Osteoblast (primary cell): ENCODE results near the gene SLC12A7. TPM values are rescaled to one million over a fixed set of nuclear protein-coding genes. Genes with fewer than 3 reads are reported as not detected.

Source experiments
- DNase-seq: peaks from one replicate; pipeline ENCODE4 v3.0.0; 2011; ENCODE audit warnings: low spot score, mixed read lengths; ENCODE audit not compliant: insufficient read length; ENCODE audit errors: missing footprints
- H2AFZ ChIP-seq: 2 replicates; pipeline ENCODE4 v1.6.0; 2011; ENCODE audit warnings: mild to moderate bottlenecking, low read length
- H3K27ac ChIP-seq: 2 replicates; pipeline ENCODE4 v1.5.1; 2011; ENCODE audit warnings: mild to moderate bottlenecking, low read depth, low read length, moderate library complexity
- H3K27me3 ChIP-seq: 2 replicates; pipeline ENCODE4 v1.6.0; 2012; ENCODE audit warnings: mild to moderate bottlenecking, control low read depth, inconsistent platforms, low read length, moderate library complexity; ENCODE audit not compliant: insufficient read depth
- H3K36me3 ChIP-seq: 2 replicates; pipeline ENCODE4 v1.5.1; 2011; ENCODE audit warnings: mild to moderate bottlenecking, low read length, control low read depth, moderate library complexity; ENCODE audit not compliant: insufficient read depth
- H3K4me1 ChIP-seq: 2 replicates; pipeline ENCODE4 v1.5.1; 2011; ENCODE audit warnings: mild to moderate bottlenecking, low read length, control low read depth, moderate library complexity; ENCODE audit not compliant: insufficient read depth
- H3K4me2 ChIP-seq: 2 replicates; pipeline ENCODE4 v1.6.0; 2011; ENCODE audit warnings: mild to moderate bottlenecking, low read length; ENCODE audit not compliant: insufficient read depth
- H3K4me3 ChIP-seq: fragments of 200-600 bp; sonication (generic); 3 replicates; pipeline ENCODE4 v1.5.1; 2012; ENCODE audit warnings: mild to moderate bottlenecking, low read length, inconsistent platforms; ENCODE audit not compliant: insufficient read depth
- H3K79me2 ChIP-seq: 2 replicates; pipeline ENCODE4 v1.6.0; 2012; ENCODE audit warnings: mild to moderate bottlenecking, low read length, control low read depth, inconsistent platforms; ENCODE audit not compliant: insufficient read depth
- H3K9me3 ChIP-seq: 2 replicates; pipeline ENCODE4 v1.5.1; 2011; ENCODE audit warnings: low read depth, low read length, control low read depth
- H4K20me1 ChIP-seq: 2 replicates; pipeline ENCODE4 v1.6.0; 2012; ENCODE audit warnings: mild to moderate bottlenecking, low read length, control low read depth; ENCODE audit not compliant: insufficient read depth
- total RNA-seq: library from RNA; depleted of rRNA; stranded (reverse); fragments of >200 nt; gene quantifications from 2 replicates; pipeline ENCODE4 v1.2.3, GENCODE V29; 2012
- TF ChIP-seq, protein P1 (sequence below): IDR thresholded peaks from 2 replicates; pipeline ENCODE4 v1.5.1; 2011; ENCODE audit warnings: mild to moderate bottlenecking, low read depth, low read length, moderate library complexity; ENCODE audit errors: extremely low read depth

The SLC12A7 gene
- total RNA-seq, 1 donor: 6.9 TPM

DNA sequence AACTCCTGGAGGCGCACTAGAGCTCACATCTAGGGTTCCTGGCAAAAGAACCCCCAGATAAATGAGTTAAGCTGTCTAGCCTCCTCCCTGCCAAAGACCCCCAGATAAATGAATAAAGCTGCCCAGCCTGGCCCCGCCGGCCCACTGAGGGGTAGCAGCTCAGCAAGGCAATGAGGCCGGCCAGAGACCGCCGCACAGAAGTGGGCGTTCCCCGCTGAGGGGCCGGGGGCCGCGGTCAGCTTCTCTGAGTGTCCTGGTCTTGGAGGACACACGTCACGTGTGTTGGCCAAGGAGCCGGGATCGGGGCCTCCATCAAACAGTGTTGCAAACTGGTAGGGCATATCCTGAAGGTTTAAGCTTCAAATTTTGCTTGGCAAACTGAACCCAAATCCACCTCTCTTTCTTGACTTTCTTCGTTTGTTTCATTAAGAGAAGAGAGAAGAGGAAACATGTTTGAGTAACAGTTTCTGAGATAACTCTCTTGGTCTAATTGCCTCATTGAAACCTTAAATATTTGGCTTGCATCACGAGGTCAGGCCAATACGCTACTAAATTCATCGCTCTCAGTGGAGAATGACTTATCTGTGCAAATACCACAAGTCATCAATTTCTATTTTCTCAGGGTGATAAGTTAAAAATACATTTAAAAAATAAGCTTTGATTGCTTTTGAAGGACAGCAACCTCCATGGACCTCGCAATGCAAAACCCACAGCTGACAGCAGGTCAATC lies 11.7 kb upstream of the SLC12A7 start:
- Histone ChIP-seq H3K27ac (no peak overlapping the region), H3K36me3 (no peaks in the 10 kb centered on the region), H3K4me1 (no peaks in the 10 kb centered on the region), H3K79me2 (no peaks in the 10 kb centered on the region), H4K20me1 (no peaks in the 10 kb centered on the region), H3K4me3 (no peak overlapping the region), H3K9me3 (no peaks in the 10 kb centered on the region), H3K4me2 (no peak overlapping the region), H3K27me3 (peaks cover 30% of the 10 kb centered on the region), H2AFZ (no peak overlapping the region)
- TF ChIP-seq, protein P1, sequence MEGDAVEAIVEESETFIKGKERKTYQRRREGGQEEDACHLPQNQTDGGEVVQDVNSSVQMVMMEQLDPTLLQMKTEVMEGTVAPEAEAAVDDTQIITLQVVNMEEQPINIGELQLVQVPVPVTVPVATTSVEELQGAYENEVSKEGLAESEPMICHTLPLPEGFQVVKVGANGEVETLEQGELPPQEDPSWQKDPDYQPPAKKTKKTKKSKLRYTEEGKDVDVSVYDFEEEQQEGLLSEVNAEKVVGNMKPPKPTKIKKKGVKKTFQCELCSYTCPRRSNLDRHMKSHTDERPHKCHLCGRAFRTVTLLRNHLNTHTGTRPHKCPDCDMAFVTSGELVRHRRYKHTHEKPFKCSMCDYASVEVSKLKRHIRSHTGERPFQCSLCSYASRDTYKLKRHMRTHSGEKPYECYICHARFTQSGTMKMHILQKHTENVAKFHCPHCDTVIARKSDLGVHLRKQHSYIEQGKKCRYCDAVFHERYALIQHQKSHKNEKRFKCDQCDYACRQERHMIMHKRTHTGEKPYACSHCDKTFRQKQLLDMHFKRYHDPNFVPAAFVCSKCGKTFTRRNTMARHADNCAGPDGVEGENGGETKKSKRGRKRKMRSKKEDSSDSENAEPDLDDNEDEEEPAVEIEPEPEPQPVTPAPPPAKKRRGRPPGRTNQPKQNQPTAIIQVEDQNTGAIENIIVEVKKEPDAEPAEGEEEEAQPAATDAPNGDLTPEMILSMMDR: no peak
- DNase-seq: no peak

DNA sequence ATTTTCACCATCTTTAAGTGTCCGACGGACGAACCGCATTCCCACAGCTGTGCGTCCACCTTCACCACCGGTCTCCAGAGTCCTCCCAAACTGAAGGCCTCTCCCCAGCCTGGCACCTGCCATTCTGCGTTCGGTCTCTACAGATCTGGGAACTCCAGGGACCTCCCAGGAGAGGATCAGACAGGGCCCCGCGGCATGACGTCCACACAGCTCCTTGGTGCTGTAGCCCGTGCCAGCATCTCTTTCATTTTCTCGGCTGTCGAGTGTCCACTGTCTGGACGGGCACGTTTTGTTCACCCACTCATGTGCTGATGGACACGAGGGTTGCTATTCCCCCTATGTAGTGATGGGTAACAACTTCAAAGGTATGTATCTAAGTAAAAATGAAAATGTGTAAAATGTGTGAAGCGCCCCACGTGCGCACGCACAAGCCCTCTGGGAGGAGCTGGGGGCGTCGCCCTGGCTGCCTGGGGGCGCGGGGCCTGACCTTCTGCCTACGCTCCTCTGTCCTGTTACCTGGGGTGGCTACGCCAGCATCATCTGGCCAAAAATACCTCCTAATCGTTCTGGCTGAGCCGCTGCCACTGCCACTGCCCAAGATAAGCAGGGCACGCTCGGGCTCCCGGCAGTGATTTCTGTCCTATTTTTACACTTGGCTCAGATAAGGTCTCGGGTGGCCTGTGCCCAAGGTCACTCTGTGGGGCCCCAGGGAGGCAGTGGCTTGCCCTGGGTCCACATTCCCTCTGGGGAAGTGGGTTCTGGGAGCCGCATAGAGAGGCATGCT lies 10.8 kb upstream of the SLC12A7 start:
- Histone ChIP-seq H3K27me3 (peaks cover 27% of the 10 kb centered on the region), H3K4me1 (no peaks in the 10 kb centered on the region), H3K9me3 (no peaks in the 10 kb centered on the region), H3K79me2 (no peaks in the 10 kb centered on the region), H3K4me3 (no peak overlapping the region), H3K36me3 (no peaks in the 10 kb centered on the region), H2AFZ (no peak overlapping the region), H3K4me2 (no peak overlapping the region), H4K20me1 (no peaks in the 10 kb centered on the region), H3K27ac (no peak overlapping the region)
- DNase-seq: no peak
- TF ChIP-seq, protein P1: no peak

DNA sequence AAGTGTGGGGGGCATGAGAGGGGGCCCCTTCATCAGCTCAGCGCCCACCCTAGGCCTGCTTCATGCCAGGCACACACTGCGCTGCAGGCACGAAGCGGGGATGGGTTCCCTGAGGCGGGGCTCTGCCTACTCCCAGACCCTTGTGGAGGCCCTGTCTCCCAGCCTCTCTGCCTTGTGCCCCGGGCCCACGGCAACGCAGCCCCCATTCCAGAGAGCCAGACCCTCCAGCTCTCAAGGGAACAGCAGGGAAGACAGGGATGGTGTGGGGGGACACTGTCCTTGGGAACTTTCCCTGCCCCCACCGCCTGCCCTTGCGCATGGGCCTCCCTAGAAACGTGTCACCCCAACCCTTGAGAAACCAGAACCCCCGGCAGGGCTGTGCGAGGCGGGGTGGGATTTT lies 10.0 kb upstream of the SLC12A7 start:
- Histone ChIP-seq H3K27ac (no peak overlapping the region), H3K36me3 (no peaks in the 10 kb centered on the region), H3K9me3 (no peaks in the 10 kb centered on the region), H3K79me2 (no peaks in the 10 kb centered on the region), H4K20me1 (no peaks in the 10 kb centered on the region), H3K27me3 (peaks cover 25% of the 10 kb centered on the region), H3K4me2 (no peak overlapping the region), H2AFZ (no peak overlapping the region), H3K4me3 (no peak overlapping the region), H3K4me1 (no peaks in the 10 kb centered on the region)
- DNase-seq: no peak
- TF ChIP-seq, protein P1: no peak

DNA sequence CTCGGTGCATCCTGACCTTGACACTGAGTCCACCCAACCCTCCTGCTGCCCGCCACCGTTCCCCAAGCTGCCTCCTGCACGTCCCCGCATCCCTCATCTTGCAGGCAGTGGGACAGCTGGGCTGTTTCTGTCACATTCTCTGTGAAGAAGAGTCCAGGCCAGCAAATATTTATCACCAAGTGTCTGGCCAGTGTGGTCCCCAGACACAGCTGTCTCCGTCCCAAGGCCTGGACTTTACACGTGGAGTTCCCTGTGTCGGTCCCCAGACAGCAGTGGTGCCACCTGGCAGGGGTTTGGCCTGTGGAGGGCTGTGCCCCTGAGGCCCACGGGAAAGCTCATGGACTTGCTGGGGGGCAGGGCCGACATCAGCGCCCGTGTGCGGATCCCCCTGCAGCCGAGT lies 9.2 kb upstream of the SLC12A7 start:
- Histone ChIP-seq H3K27ac (no peak overlapping the region), H3K4me3 (no peak overlapping the region), H3K27me3 (peaks cover 25% of the 10 kb centered on the region), H4K20me1 (no peaks in the 10 kb centered on the region), H3K79me2 (no peaks in the 10 kb centered on the region), H2AFZ (no peak overlapping the region), H3K36me3 (no peaks in the 10 kb centered on the region), H3K4me2 (no peak overlapping the region), H3K4me1 (no peaks in the 10 kb centered on the region), H3K9me3 (no peaks in the 10 kb centered on the region)
- DNase-seq: no peak
- TF ChIP-seq, protein P1: no peak
